Measurements from ENCODE around the gene E2F4.

GRCh38 chr16:67248073-67248400 is 56.1 kb downstream of the E2F4 start:
- TF ChIP-seq POLR2A (IDR thresholded peaks at IDR 0.05; ENCODE audit: low read depth, low read length) (no peak), TAF1 (IDR thresholded peaks at IDR 0.05; ENCODE audit: low read depth, low read length) (no peak), POLR2AphosphoS5 (IDR thresholded peaks at IDR 0.05; ENCODE audit: low read depth, low read length) (no peak), PAX5 (IDR thresholded peaks at IDR 0.05; ENCODE audit: insufficient read depth, low read length, severe bottlenecking) (no peak), SPI1 (IDR thresholded peaks at IDR 0.05; ENCODE audit: low read depth, low read length) (no peak), POU2F2 (IDR thresholded peaks at IDR 0.05; ENCODE audit: low read depth, low read length) (no peak)
